Erythroblast (primary cell): ENCODE measurements around the gene APOO.
A peak's percentile ranks its signal among the peaks of the same experiment; 100 is the strongest.

Experiments used
- GATA1 ChIP-seq: IDR thresholded peaks from 2 replicates; pipeline ENCODE4 v1.6.1; 2011; ENCODE audit warnings: low read depth, mild to moderate bottlenecking, control low read depth, low read length, moderate library complexity
- POLR2A ChIP-seq: IDR thresholded peaks from 2 replicates; pipeline ENCODE4 v1.6.1; 2011; ENCODE audit warnings: mild to moderate bottlenecking, low read length

GRCh38 chrX:23952984-23953907 is 45.5 kb upstream of the APOO start:
- TF ChIP-seq GATA1 (no peak), POLR2A (peak; percentile 31)
